Nephron (organoid): ENCODE data around the gene IFITM2.

Experiments used
- H3K27ac Mint-ChIP-seq, 3 experiments: 2 replicates each; pipeline ENCODE4 v1.8.0; 2020; ENCODE audit warnings: mixed read lengths in 3 of 3, mild to moderate bottlenecking in 2 of 3, moderate library complexity in 1 of 3
- H3K27me3 Mint-ChIP-seq: 2 replicates; pipeline ENCODE4 v1.8.0; 2021; ENCODE audit warnings: low read depth, mild to moderate bottlenecking, moderate library complexity, mixed read lengths
- H3K36me3 Mint-ChIP-seq: 2 replicates; pipeline ENCODE4 v1.8.0; 2020; ENCODE audit warnings: low read depth, mixed read lengths
- H3K4me1 Mint-ChIP-seq: 2 replicates; pipeline ENCODE4 v1.8.0; 2020; ENCODE audit warnings: mixed read lengths
- H3K4me3 Mint-ChIP-seq, 3 experiments: 2 replicates each; pipeline ENCODE4 v1.8.0; 2020; ENCODE audit warnings: mild to moderate bottlenecking in 3 of 3, mixed read lengths in 3 of 3, moderate library complexity in 2 of 3
- H3K9me3 Mint-ChIP-seq: 2 replicates; pipeline ENCODE4 v1.8.0; 2020; ENCODE audit warnings: mixed read lengths
- TF ChIP-seq, protein P1 (sequence below), 3 experiments: fragments of 200-600 bp; sonication (generic); IDR thresholded peaks; one replicate each; pipeline ENCODE4 v1.5.0; 2021; ENCODE audit warnings: antibody characterized with exemption in 3 of 3; ENCODE audit not compliant: unreplicated experiment in 3 of 3

Gene IFITM2

GRCh38 chr11:289398-289711 lies 18.3 kb upstream of the IFITM2 start:
- no peaks in the 10 kb centered on the region for H3K36me3 Mint-ChIP-seq
- peaks cover 5% of the 10 kb centered on the region for H3K27me3 Mint-ChIP-seq
- no peaks in the 10 kb centered on the region for H3K9me3 Mint-ChIP-seq
- TF ChIP-seq, protein P1, sequence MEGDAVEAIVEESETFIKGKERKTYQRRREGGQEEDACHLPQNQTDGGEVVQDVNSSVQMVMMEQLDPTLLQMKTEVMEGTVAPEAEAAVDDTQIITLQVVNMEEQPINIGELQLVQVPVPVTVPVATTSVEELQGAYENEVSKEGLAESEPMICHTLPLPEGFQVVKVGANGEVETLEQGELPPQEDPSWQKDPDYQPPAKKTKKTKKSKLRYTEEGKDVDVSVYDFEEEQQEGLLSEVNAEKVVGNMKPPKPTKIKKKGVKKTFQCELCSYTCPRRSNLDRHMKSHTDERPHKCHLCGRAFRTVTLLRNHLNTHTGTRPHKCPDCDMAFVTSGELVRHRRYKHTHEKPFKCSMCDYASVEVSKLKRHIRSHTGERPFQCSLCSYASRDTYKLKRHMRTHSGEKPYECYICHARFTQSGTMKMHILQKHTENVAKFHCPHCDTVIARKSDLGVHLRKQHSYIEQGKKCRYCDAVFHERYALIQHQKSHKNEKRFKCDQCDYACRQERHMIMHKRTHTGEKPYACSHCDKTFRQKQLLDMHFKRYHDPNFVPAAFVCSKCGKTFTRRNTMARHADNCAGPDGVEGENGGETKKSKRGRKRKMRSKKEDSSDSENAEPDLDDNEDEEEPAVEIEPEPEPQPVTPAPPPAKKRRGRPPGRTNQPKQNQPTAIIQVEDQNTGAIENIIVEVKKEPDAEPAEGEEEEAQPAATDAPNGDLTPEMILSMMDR (IDR thresholded peaks at IDR 0.05; ENCODE audit: unreplicated experiment in 3 of 3), result no peak
- H3K4me3 Mint-ChIP-seq, result peak overlapping the region; percentile 80 to 83 (median 82)
- peaks cover 5% of the 10 kb centered on the region for H3K4me1 Mint-ChIP-seq
- no peak overlapping the region for H3K27ac Mint-ChIP-seq

DNA sequence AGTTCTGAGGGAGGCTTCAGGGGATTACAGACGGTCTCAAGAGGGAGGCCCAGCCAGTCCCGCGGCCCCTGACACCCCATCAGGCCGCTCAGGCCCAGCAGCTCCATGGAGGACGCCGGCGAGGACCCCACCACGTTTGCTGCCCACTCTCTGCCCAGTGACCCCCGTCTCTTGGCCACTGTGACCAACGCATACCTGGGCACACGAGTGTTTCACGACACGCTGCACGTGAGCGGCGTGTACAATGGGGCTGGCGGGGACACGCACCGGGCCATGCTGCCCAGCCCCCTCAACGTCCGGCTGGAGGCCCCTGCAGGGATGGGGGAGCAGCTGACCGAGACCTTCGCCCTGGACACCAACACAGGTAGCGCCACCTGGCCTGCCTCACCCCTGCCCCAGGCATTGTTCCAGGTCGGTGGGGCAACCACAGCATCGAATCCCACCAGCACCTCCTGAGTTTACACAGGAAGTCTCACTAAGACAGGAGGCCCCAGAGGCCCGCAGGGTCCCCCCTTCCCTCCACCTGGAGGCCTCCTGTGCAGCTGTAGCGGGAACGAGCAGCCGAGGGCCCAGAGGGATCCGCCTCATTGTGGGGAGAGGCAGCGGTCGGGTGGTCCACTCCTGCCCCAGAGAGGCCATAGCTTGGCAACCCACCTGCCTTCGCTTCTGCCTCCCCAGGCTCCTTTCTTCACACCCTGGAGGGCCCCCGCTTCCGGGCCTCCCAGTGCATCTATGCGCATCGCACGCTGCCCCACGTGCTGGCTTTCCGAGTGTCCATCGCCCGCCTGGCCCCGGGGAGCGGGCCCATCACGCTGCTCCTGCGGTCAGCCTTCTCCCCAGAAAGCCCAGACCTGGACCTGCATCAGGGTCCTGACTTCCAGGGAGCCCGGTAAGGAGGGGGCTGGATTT lies 17.6 kb upstream of the IFITM2 start:
- peaks cover 5% of the 10 kb centered on the region for H3K27me3 Mint-ChIP-seq
- no peaks in the 10 kb centered on the region for H3K36me3 Mint-ChIP-seq
- H3K27ac Mint-ChIP-seq, result peak overlapping the region in 1 of 3 experiments; percentile 53
- peak overlapping the region; percentile 80 to 83 (median 82) for H3K4me3 Mint-ChIP-seq
- H3K4me1 Mint-ChIP-seq, result peaks cover 5% of the 10 kb centered on the region
- TF ChIP-seq, protein P1 (IDR thresholded peaks at IDR 0.05; ENCODE audit: unreplicated experiment in 3 of 3), result no peak
- H3K9me3 Mint-ChIP-seq, result no peaks in the 10 kb centered on the region

DNA sequence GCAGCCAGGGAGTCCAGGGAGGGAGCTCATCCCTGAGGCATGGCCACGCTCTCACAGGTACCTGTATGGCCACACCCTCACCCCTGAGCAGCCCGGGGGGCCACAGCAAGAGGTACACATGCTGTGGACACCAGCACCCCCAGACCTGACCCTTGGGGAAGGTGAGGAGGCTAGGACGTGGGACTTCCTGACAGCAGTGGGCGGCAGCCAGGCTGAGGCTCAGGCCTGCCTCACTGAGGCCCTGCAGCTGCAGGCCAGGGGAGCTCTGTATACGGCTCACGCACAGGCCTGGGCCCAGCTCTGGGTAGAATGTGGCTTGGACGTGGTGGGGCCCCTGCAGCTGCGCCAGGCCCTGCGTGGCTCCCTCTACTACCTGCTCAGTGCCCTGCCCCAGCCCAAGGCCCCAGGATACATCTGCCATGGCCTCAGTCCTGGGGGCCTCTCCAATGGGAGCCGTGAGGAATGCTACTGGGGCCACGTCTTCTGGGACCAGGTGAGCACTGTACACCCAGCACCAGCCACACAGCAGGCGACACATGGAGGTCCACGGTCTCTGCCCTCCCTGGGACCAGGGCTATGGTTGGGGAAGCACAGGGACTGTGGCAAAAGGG lies 16.9 kb upstream of the IFITM2 start:
- Mint-ChIP-seq H3K9me3 (no peaks in the 10 kb centered on the region), H3K27ac (no peak overlapping the region), H3K27me3 (peaks cover 5% of the 10 kb centered on the region), H3K4me3 (peak overlapping the region; percentile 63 to 82 (median 80)), H3K4me1 (peaks cover 5% of the 10 kb centered on the region), H3K36me3 (no peaks in the 10 kb centered on the region)
- TF ChIP-seq, protein P1 (IDR thresholded peaks at IDR 0.05; ENCODE audit: unreplicated experiment in 3 of 3), result no peak

DNA sequence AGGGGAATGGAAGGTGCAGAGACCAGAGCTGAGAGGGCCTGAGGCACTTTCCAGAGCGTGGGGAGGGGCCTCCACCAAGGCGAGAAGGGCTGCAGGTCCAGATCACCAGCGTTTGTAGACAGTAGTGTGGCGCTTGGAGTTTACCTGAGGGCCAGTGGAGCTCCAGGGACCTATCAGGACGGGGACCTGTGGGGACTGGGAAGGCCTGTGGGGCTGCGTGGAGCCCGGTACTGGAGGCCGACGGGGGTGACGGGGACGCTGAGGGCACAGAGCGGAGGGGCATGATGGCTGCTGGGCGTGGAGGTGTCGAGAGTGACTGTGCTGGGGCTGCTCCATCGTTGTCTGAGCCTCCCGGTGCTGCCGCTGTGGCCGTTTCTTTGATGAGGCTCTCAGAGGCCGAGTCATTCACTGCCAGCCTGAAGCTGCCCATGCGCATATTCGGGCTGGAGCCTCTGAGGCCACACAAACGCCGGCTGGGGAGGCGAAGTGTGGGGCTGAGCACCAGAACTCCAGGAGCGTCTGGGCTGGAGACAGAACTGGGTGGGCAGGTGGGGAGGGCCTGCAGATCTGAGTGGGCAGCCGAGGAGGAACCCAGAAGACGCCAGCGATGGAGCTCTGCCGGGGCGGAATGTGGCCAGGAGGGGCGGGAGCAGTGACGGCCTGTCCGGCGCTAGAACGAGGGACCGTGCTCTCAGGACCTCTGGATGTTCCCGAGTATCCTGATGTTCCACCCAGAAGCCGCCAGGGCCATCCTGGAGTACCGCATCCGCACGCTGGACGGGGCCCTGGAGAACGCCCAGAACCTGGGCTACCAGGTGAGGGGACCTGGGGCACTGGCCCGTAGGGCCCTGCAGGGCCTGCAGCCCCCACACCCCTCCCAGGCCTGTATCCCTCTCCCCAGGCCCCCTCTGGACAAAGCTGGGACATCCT lies 16.1 kb upstream of the IFITM2 start:
- Mint-ChIP-seq H3K36me3 (no peaks in the 10 kb centered on the region), H3K4me1 (peaks cover 5% of the 10 kb centered on the region), H3K9me3 (no peaks in the 10 kb centered on the region), H3K27me3 (peaks cover 5% of the 10 kb centered on the region), H3K4me3 (peak overlapping the region; percentile 7 to 67 (median 63)), H3K27ac (no peak overlapping the region)
- TF ChIP-seq, protein P1 (IDR thresholded peaks at IDR 0.05; ENCODE audit: unreplicated experiment in 3 of 3), result no peak

GRCh38 chr11:292211-293121 lies 15.2 kb upstream of the IFITM2 start:
- H3K4me3 Mint-ChIP-seq, result no peak overlapping the region
- no peaks in the 10 kb centered on the region for H3K27me3 Mint-ChIP-seq
- H3K4me1 Mint-ChIP-seq, result no peaks in the 10 kb centered on the region

More at GRCh38 chr11:292211-293121, 15.2 kb upstream of the IFITM2 start:
- no peak overlapping the region for H3K27ac Mint-ChIP-seq
- no peaks in the 10 kb centered on the region for H3K9me3 Mint-ChIP-seq
- no peaks in the 10 kb centered on the region for H3K36me3 Mint-ChIP-seq
- TF ChIP-seq, protein P1 (IDR thresholded peaks at IDR 0.05; ENCODE audit: unreplicated experiment in 3 of 3), result no peak
